Activated naive CD4-positive, alpha-beta T cell treated with anti-CD3 and anti-CD28 coated beads, Interleukin-2, amount 50 U/mL, for 24 hours (primary cell): ENCODE data around the gene RORB.

ENCODE experiments used
- H3K27ac Mint-ChIP-seq: one replicate; pipeline ENCODE4 v1.8.0; 2021; ENCODE audit warnings: mild to moderate bottlenecking, mixed read lengths
- H3K27me3 Mint-ChIP-seq: one replicate; pipeline ENCODE4 v1.8.0; 2021; ENCODE audit warnings: mixed read lengths
- H3K36me3 Mint-ChIP-seq: one replicate; pipeline ENCODE4 v1.8.0; 2021; ENCODE audit warnings: mixed read lengths
- H3K4me1 Mint-ChIP-seq: one replicate; pipeline ENCODE4 v1.8.0; 2021; ENCODE audit warnings: mixed read lengths
- H3K4me3 Mint-ChIP-seq: one replicate; pipeline ENCODE4 v1.8.0; 2021; ENCODE audit warnings: mild to moderate bottlenecking, mixed read lengths
- H3K9me3 Mint-ChIP-seq: one replicate; pipeline ENCODE4 v1.8.0; 2021; ENCODE audit warnings: mixed read lengths

Gene RORB

DNA sequence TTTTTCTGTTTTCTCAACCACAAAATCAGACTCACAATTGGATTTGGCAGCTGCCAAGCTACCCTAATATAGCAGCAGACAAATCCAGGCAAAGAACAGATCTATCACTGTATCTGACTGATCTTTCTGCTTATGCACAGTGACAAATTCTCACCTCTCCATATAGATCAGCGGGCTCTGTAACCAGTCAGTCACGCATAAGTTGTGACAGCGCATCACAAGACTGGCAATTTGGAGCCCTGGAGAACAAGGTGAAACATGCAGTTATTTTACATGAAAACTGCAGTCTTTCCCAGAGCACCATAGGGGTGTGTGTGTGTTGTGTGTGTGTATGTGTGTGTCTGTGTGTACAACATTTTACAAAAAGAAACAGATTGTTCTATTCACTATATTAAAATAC is 37.7 kb downstream of the RORB start:
- Mint-ChIP-seq H3K27me3 (no peaks in the 10 kb centered on the region), H3K9me3 (no peaks in the 10 kb centered on the region), H3K4me1 (no peaks in the 10 kb centered on the region), H3K27ac (no peak overlapping the region), H3K4me3 (no peak overlapping the region), H3K36me3 (no peaks in the 10 kb centered on the region)

DNA sequence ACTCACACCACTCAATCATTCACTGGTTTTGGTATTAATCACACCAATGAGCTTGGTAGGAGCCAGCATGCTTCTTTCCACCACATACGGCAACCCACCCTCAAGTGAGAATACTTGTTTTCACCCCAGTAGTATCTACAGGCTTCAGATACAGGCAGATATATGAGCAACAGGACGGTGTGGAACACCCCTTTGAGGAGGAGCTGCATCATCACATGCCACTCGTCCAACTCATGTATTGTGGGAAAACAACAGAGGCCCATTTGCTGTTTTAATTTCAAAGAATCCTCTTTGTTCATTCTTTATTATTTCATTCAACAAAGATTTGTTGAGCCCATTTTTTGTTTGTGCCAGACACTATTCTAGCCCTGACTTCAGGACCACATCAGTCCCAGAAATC is 46.0 kb downstream of the RORB start:
- Mint-ChIP-seq H3K9me3 (no peaks in the 10 kb centered on the region), H3K4me3 (no peak overlapping the region), H3K27me3 (no peaks in the 10 kb centered on the region), H3K36me3 (no peaks in the 10 kb centered on the region), H3K27ac (no peak overlapping the region), H3K4me1 (no peaks in the 10 kb centered on the region)

DNA sequence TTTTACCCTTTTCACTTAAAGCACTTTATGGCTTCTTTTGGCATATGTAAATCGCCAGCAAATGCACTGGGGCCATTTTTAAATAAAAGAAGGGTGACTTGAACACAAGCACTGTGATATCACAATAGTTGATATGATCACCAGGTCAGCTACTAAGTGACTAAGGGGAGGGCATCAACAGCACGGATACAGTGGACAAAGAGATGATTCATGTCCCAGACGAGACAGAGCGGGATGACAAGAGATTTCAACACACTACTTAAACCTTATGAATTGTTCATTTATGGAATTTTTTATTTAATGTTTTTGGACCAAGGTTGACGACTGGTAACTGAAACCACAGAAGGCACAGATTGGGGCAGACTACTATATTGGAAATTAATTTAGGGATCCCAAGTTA is 54.1 kb downstream of the RORB start:
- no peaks in the 10 kb centered on the region for H3K9me3 Mint-ChIP-seq
- no peaks in the 10 kb centered on the region for H3K36me3 Mint-ChIP-seq
- H3K4me1 Mint-ChIP-seq: no peaks in the 10 kb centered on the region
- no peak overlapping the region for H3K27ac Mint-ChIP-seq
- H3K27me3 Mint-ChIP-seq: peaks cover 2% of the 10 kb centered on the region
- H3K4me3 Mint-ChIP-seq: no peak overlapping the region

DNA sequence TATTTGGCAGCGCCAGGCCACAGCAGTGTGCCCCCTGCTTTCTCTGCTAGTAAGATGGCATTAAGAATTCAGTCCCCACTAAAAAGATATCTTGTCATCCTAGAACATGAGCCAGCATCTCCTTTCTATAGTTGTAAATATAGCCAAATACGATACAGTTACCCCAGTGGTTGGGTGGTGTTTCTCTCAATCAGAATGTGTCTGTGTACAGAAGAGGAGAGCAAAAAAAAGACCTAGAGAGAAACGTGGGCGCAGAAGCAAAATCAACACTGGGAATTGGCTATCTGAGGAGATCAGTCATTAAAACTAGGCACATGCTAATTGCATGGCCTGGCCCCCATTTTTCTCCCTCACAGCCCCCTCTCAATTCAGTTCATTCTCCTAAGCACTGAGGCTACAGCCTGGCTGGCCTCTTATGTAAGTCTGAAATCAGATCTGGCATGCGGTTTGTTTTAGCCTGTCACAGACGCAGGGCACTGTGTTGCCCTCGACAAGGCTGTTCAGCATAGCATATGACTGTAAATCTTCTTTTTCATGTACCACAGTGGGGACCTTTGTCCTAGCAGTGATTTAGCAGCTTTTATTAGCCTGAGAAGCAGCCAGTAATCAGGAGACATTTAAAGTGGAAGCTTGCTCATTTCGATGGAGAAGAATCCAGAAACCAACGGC is 57.8 kb downstream of the RORB start:
- Mint-ChIP-seq H3K27me3 (peaks cover 2% of the 10 kb centered on the region), H3K27ac (no peak overlapping the region), H3K4me3 (no peak overlapping the region), H3K4me1 (no peaks in the 10 kb centered on the region), H3K36me3 (no peaks in the 10 kb centered on the region), H3K9me3 (no peaks in the 10 kb centered on the region)

DNA sequence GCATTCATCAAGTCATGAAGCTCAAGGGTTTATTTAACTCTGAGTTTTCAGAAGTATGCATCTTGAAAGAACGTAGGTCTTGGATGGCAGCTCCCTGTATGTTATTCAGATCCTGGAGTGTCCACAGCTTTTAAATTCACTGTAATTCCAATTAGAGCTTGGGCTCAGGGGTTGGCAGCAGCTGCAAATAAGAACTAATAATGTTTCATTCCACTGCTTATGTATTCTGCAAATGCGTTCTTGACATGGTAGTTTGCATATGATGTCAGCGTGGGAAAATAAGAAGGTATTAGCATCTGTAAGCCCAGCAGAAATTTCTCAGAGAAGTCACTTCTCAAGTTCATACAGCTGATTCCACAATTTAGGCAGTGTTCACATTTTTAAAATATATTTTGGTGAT is 58.4 kb downstream of the RORB start:
- peaks cover 2% of the 10 kb centered on the region for H3K27me3 Mint-ChIP-seq
- no peaks in the 10 kb centered on the region for H3K9me3 Mint-ChIP-seq
- no peaks in the 10 kb centered on the region for H3K36me3 Mint-ChIP-seq
- no peak overlapping the region for H3K4me3 Mint-ChIP-seq
- no peaks in the 10 kb centered on the region for H3K4me1 Mint-ChIP-seq
- no peak overlapping the region for H3K27ac Mint-ChIP-seq

- Mint-ChIP-seq H3K9me3 (no peaks in the 10 kb centered on the region), H3K36me3 (no peaks in the 10 kb centered on the region), H3K27ac (no peak overlapping the region), H3K27me3 (peaks cover 2% of the 10 kb centered on the region), H3K4me1 (no peaks in the 10 kb centered on the region), H3K4me3 (no peak overlapping the region)
Measured at GRCh38 chr9:74556685-74557084, 59.5 kb downstream of the RORB start.

GRCh38 chr9:74557571-74557970 is 60.4 kb downstream of the RORB start:
- no peaks in the 10 kb centered on the region for H3K4me1 Mint-ChIP-seq
- no peaks in the 10 kb centered on the region for H3K36me3 Mint-ChIP-seq
- no peak overlapping the region for H3K27ac Mint-ChIP-seq
- no peaks in the 10 kb centered on the region for H3K9me3 Mint-ChIP-seq
- no peak overlapping the region for H3K4me3 Mint-ChIP-seq
- H3K27me3 Mint-ChIP-seq: peaks cover 2% of the 10 kb centered on the region

- no peaks in the 10 kb centered on the region for H3K9me3 Mint-ChIP-seq
- no peaks in the 10 kb centered on the region for H3K27me3 Mint-ChIP-seq
- H3K4me3 Mint-ChIP-seq: no peak overlapping the region
- no peaks in the 10 kb centered on the region for H3K36me3 Mint-ChIP-seq
- no peaks in the 10 kb centered on the region for H3K4me1 Mint-ChIP-seq
- no peak overlapping the region for H3K27ac Mint-ChIP-seq
Measured at GRCh38 chr9:74562611-74563010, 65.5 kb downstream of the RORB start.

- Mint-ChIP-seq H3K27ac (no peak overlapping the region), H3K4me3 (no peak overlapping the region)
Measured at GRCh38 chr9:74570879-74571512, 73.9 kb downstream of the RORB start.

GRCh38 chr9:74573640-74574191 is 76.6 kb downstream of the RORB start:
- Mint-ChIP-seq H3K4me1 (no peaks in the 10 kb centered on the region), H3K27ac (no peak overlapping the region), H3K4me3 (no peak overlapping the region), H3K27me3 (no peaks in the 10 kb centered on the region), H3K9me3 (no peaks in the 10 kb centered on the region), H3K36me3 (no peaks in the 10 kb centered on the region)

More at GRCh38 chr9:74570879-74571512, 73.9 kb downstream of the RORB start:
- Mint-ChIP-seq H3K9me3 (no peaks in the 10 kb centered on the region), H3K4me1 (no peaks in the 10 kb centered on the region), H3K36me3 (no peaks in the 10 kb centered on the region), H3K27me3 (no peaks in the 10 kb centered on the region)

- Mint-ChIP-seq H3K36me3 (no peaks in the 10 kb centered on the region), H3K9me3 (no peaks in the 10 kb centered on the region), H3K27ac (no peak overlapping the region), H3K4me1 (no peaks in the 10 kb centered on the region), H3K4me3 (no peak overlapping the region), H3K27me3 (no peaks in the 10 kb centered on the region)
Measured at GRCh38 chr9:74576176-74576575, 79.0 kb downstream of the RORB start.

DNA sequence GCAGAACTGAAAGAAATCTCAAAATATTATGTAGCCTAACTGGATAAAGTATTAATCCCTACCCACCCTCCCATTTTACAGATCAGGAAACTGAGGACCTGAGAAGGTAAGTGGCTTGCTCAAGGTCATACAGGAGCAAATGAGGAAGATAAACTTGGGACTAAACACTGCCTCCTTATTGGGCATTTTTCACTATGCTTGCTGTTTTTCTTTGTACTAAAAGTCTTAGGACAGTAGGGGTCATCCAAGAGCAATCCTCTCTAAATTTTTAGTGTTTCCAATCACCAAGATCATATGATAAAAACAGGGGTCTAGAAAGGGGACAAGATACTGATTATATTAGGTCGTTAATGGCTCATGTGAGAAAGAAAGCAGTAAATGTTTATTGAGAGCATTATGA is 80.8 kb downstream of the RORB start:
- no peaks in the 10 kb centered on the region for H3K4me1 Mint-ChIP-seq

DNA sequence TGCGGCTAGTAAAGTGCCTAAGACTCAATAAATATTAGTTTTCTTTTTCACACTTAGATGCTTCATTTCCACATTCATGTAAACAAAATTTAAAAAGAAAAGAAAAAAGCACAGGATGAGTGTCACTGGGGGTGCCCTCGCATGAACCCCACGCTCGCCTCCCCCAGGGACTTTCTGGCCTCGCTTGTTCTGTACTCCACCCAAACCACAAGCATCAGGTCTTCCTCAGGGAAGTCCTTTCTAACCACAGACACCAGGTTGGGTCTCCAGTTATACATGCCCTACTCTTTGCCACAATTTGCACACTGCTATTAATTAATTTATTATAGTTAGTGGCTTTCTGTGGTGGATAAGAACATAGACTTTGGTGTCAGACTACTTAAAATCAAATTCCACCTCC is 92.4 kb downstream of the RORB start:
- Mint-ChIP-seq H3K27me3 (no peaks in the 10 kb centered on the region), H3K36me3 (no peaks in the 10 kb centered on the region), H3K4me3 (no peak overlapping the region), H3K27ac (no peak overlapping the region), H3K9me3 (no peaks in the 10 kb centered on the region), H3K4me1 (no peaks in the 10 kb centered on the region)

More for the DNA sequence above, 80.8 kb downstream of the RORB start:
- Mint-ChIP-seq H3K4me3 (no peak overlapping the region), H3K27me3 (no peaks in the 10 kb centered on the region), H3K9me3 (no peaks in the 10 kb centered on the region), H3K27ac (no peak overlapping the region), H3K36me3 (no peaks in the 10 kb centered on the region)

DNA sequence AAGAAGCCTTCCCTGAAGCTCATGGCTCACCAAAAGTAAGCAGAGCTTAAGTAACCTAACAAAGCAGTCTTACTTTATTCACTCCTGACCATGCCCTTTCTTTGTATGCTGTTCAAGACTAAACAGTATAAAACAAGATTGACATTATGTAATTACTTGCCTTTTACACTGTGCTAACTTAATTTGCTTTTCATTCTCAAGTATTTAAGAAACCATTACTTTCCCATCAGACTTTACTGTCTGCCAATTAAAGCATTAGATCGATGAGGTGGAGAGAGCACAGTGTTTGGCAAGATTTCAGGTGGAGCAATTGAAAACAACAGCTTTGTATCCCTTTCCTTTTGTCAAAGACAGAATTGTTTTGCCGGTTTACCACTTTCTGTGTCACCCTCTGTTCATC is 98.2 kb downstream of the RORB start:
- no peaks in the 10 kb centered on the region for H3K9me3 Mint-ChIP-seq

GRCh38 chr9:74598874-74599273 is 101.7 kb downstream of the RORB start:
- Mint-ChIP-seq H3K27ac (no peak overlapping the region), H3K9me3 (no peaks in the 10 kb centered on the region), H3K27me3 (peaks cover 1% of the 10 kb centered on the region), H3K4me1 (no peaks in the 10 kb centered on the region), H3K36me3 (no peaks in the 10 kb centered on the region), H3K4me3 (no peak overlapping the region)

More for the DNA sequence above, 98.2 kb downstream of the RORB start:
- no peaks in the 10 kb centered on the region for H3K27me3 Mint-ChIP-seq
- H3K36me3 Mint-ChIP-seq: no peaks in the 10 kb centered on the region
- no peak overlapping the region for H3K27ac Mint-ChIP-seq
- H3K4me3 Mint-ChIP-seq: no peak overlapping the region
- H3K4me1 Mint-ChIP-seq: no peaks in the 10 kb centered on the region

DNA sequence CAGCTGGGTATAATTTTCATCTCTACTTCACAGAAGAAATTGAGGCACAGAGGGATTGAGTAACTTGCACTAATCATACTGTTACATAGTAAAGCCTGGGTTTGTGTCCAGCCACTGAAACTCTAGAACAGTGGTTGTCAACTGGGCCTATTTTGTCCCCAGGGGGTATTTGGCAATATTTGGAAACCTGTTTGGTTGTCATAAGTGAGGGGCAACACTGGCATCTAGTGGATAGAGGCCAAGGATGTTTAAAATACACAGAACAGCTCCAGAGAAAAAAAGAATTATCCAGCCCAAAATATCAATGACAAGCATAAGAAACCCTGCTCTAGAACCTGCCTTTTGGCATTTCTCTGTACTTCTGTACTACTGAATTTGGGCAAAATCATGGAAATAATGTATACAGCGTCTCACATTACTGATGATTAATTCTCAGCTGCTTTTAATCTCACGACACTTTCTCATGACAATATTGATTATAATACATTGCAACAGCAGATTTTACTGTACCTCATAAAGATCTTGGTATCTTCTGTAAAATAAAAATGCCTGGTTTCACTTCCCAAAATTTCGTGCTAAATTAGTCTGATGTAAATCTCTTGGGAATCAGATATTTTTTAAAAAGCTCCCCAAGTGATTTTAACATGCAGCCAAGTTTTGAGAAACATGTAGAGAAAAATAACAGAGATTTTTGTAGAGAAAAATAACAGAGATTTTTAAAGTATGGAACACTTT is 112.7 kb downstream of the RORB start:
- Mint-ChIP-seq H3K4me1 (no peaks in the 10 kb centered on the region), H3K4me3 (no peak overlapping the region), H3K36me3 (no peaks in the 10 kb centered on the region), H3K27me3 (no peaks in the 10 kb centered on the region), H3K9me3 (no peaks in the 10 kb centered on the region), H3K27ac (no peak overlapping the region)
